CD14-positive monocyte (primary cell): ENCODE measurements around the gene PLEKHM3. TPM values are rescaled to one million over a fixed set of nuclear protein-coding genes. Genes with fewer than 3 reads are reported as not detected.
"Not testable (repeated sequence)": the region's sequence is repeated elsewhere in the genome, so short reads cannot be mapped to it uniquely, and the experiment has no call there.

Source experiments
- DNase-seq, 3 donors: peaks; one replicate each; pipeline ENCODE4 v3.0.0-alpha.2; 2011 to 2022
- H2AFZ ChIP-seq: 2 replicates; pipeline ENCODE4 v1.6.0; 2012; ENCODE audit warnings: mild to moderate bottlenecking, low read depth, low read length, inconsistent platforms; ENCODE audit not compliant: insufficient read depth, poor library complexity, severe bottlenecking
- H3K27ac ChIP-seq, 2 donors: 1 replicate in 1 of 2; 2 replicates in 1 of 2; pipeline ENCODE4 v1.5.1; 2012 to 2013; ENCODE audit warnings: low read length in 2 of 2, control low read depth in 1 of 2, inconsistent platforms in 1 of 2, low read depth in 1 of 2, mild to moderate bottlenecking in 1 of 2
- H3K27me3 ChIP-seq, 2 donors: one replicate each; pipeline versions ENCODE4 v1.6.0 to v1.6.1; 2011 to 2013; ENCODE audit warnings: low read length in 2 of 2; ENCODE audit not compliant: control insufficient read depth in 2 of 2, insufficient read depth in 2 of 2
- H3K36me3 ChIP-seq, 2 donors: replicated peaks in 1 of 2; 1 replicate in 1 of 2; 2 replicates in 1 of 2; pipeline versions ENCODE4 v1.5.1 to v1.6.1; 2012 to 2013; ENCODE audit warnings: low read length in 2 of 2, control low read depth in 1 of 2, inconsistent platforms in 1 of 2, mild to moderate bottlenecking in 1 of 2; ENCODE audit not compliant: insufficient read depth in 2 of 2, control insufficient read depth in 1 of 2
- H3K4me1 ChIP-seq, 2 donors: 1 replicate in 1 of 2; 2 replicates in 1 of 2; pipeline versions ENCODE4 v1.5.1 to v1.6.1; 2012 to 2013; ENCODE audit warnings: low read length in 2 of 2, control low read depth in 1 of 2, inconsistent platforms in 1 of 2, mild to moderate bottlenecking in 1 of 2, moderate library complexity in 1 of 2; ENCODE audit not compliant: insufficient read depth in 2 of 2, control insufficient read depth in 1 of 2
- H3K4me2 ChIP-seq: replicated peaks from 2 replicates; pipeline ENCODE3; 2012; ENCODE audit warnings: low read length, moderate library complexity, mild to moderate bottlenecking; ENCODE audit not compliant: poor library complexity, severe bottlenecking; ENCODE audit errors: extremely low read depth
- H3K4me3 ChIP-seq, 3 experiments: fragments of 200-600 bp in 1 of 3; sonication (generic) in 1 of 3; replicated peaks in 1 of 3; 1 replicate in 2 of 3; 2 replicates in 1 of 3; pipeline ENCODE4 v1.5.1; 2011 to 2013; ENCODE audit warnings: low read length in 3 of 3, mild to moderate bottlenecking in 3 of 3, control low read depth in 2 of 3, low read depth in 2 of 3, inconsistent platforms in 1 of 3, moderate library complexity in 1 of 3
- H3K79me2 ChIP-seq: 2 replicates; pipeline ENCODE4 v1.6.0; 2012; ENCODE audit warnings: mild to moderate bottlenecking, control low read depth, inconsistent platforms, low read length, moderate library complexity; ENCODE audit not compliant: insufficient read depth
- H3K9ac ChIP-seq: 2 replicates; pipeline ENCODE4 v1.6.0; 2017; ENCODE audit warnings: low read length, mild to moderate bottlenecking; ENCODE audit not compliant: insufficient read depth, poor library complexity, severe bottlenecking
- H3K9me3 ChIP-seq, 2 donors: replicated peaks in 1 of 2; 1 replicate in 1 of 2; 2 replicates in 1 of 2; pipeline versions ENCODE4 v1.5.1 to v1.6.1; 2012 to 2013; ENCODE audit warnings: low read length in 2 of 2, control low read depth in 1 of 2; ENCODE audit not compliant: control insufficient read depth in 1 of 2, insufficient read depth in 1 of 2
- H4K20me1 ChIP-seq: 2 replicates; pipeline ENCODE4 v1.6.0; 2012; ENCODE audit warnings: mild to moderate bottlenecking, low read length, control low read depth, moderate library complexity; ENCODE audit not compliant: insufficient read depth
- H3K27ac Mint-ChIP-seq, 7 donors: one replicate each; pipeline ENCODE4 v1.8.0; 2020; ENCODE audit warnings: mild to moderate bottlenecking in 7 of 7, mixed read lengths in 7 of 7, moderate library complexity in 6 of 7, inconsistent platforms in 2 of 7
- H3K27me3 Mint-ChIP-seq, 3 donors: one replicate each; pipeline ENCODE4 v1.8.0; 2021 to 2022; ENCODE audit warnings: low read depth in 3 of 3, mild to moderate bottlenecking in 3 of 3, mixed read lengths in 3 of 3, moderate library complexity in 3 of 3, inconsistent platforms in 1 of 3
- H3K36me3 Mint-ChIP-seq, 2 donors: one replicate each; pipeline ENCODE4 v1.8.0; 2020; ENCODE audit warnings: mixed read lengths in 2 of 2, inconsistent platforms in 1 of 2, mild to moderate bottlenecking in 1 of 2
- H3K4me1 Mint-ChIP-seq: one replicate; pipeline ENCODE4 v1.8.0; 2020; ENCODE audit warnings: mild to moderate bottlenecking, mixed read lengths
- H3K4me3 Mint-ChIP-seq, 2 donors: one replicate each; pipeline ENCODE4 v1.8.0; 2020; ENCODE audit warnings: mild to moderate bottlenecking in 2 of 2, mixed read lengths in 2 of 2, moderate library complexity in 1 of 2
- H3K9me3 Mint-ChIP-seq, 7 donors: one replicate each; pipeline ENCODE4 v1.8.0; 2020 to 2022; ENCODE audit warnings: mixed read lengths in 7 of 7, mild to moderate bottlenecking in 6 of 7, moderate library complexity in 6 of 7, inconsistent platforms in 2 of 7
- WGBS: methylation state at CpG from one replicate; pipeline ENCODE4 v1.1.5; 2013; ENCODE audit warnings: missing lambda C conversion rate; ENCODE audit not compliant: insufficient coverage; 5-methylcytosine and 5-hydroxymethylcytosine counted together
- intact Hi-C, 2 donors: fragments of 100-400 bp; cut with micrococcal nuclease; formaldehyde crosslinking; loops; one replicate each; pipeline versions ENCODE4 v1.15.0 to v1.15.1; 2023
- polyA plus RNA-seq, 3 donors: library from polyadenylated mRNA; depleted of rRNA in 1 of 3; unstranded in 2 of 3; stranded (reverse) in 1 of 3; fragments of 300-500 nt in 2 of 3; fragments of >200 nt in 1 of 3; fragmentation: Illumina TruSeq in 2 of 3; gene quantifications; 1 replicate in 2 of 3; 2 replicates in 1 of 3; pipeline ENCODE4 v1.2.3, GENCODE V29; 2012 to 2021
- TF ChIP-seq, protein P1 (sequence below): fragments of 200-600 bp; IDR thresholded peaks from one replicate; pipeline ENCODE4 v1.8.0; 2022; ENCODE audit warnings: antibody characterized with exemption, mild to moderate bottlenecking

The PLEKHM3 gene
- polyA plus RNA-seq, 3 donors = 3.0 to 8.0 (median 3.0) TPM

DNA sequence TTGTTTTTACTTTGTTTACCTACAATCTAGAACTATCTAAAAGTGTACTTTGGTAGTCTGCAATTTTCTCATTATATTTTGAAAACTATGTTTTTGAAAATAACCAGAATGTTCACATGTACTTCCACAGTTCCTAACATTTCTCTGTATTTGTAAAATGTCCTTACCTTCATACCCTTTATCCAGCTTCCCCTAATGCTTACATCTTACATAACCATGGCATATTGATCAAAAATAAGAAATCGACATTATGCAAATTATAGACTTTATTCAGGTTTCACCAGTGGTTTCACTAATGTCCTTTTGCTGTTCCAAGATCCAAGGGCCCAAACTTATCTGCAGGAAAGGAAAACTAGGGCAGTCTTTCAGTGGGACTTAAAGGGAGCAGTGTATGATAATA lies 114.1 kb downstream of the PLEKHM3 start:
- Histone ChIP-seq H3K4me1 (no peaks in the 10 kb centered on the region), H3K9ac (no peak overlapping the region), H3K4me3 (no peak overlapping the region), H3K27ac (no peak overlapping the region), H2AFZ (no peak overlapping the region), H3K36me3 (peaks cover 5 to 37% of the 10 kb centered on the region in 2 donors), H3K9me3 (no peaks in the 10 kb centered on the region), H3K27me3 (no peaks in the 10 kb centered on the region), H3K4me2 (no peak overlapping the region), H4K20me1 (no peaks in the 10 kb centered on the region), H3K79me2 (no peaks in the 10 kb centered on the region)
- no peak overlapping the region for H3K4me3 Mint-ChIP-seq
- no peaks in the 10 kb centered on the region for H3K4me1 Mint-ChIP-seq
- no peak overlapping the region for H3K27ac Mint-ChIP-seq
- no CpG with 5 or more reads among the region's 1 CpG for WGBS
- TF ChIP-seq, protein P1, sequence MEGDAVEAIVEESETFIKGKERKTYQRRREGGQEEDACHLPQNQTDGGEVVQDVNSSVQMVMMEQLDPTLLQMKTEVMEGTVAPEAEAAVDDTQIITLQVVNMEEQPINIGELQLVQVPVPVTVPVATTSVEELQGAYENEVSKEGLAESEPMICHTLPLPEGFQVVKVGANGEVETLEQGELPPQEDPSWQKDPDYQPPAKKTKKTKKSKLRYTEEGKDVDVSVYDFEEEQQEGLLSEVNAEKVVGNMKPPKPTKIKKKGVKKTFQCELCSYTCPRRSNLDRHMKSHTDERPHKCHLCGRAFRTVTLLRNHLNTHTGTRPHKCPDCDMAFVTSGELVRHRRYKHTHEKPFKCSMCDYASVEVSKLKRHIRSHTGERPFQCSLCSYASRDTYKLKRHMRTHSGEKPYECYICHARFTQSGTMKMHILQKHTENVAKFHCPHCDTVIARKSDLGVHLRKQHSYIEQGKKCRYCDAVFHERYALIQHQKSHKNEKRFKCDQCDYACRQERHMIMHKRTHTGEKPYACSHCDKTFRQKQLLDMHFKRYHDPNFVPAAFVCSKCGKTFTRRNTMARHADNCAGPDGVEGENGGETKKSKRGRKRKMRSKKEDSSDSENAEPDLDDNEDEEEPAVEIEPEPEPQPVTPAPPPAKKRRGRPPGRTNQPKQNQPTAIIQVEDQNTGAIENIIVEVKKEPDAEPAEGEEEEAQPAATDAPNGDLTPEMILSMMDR = no peak
- DNase-seq = no peak
- H3K27me3 Mint-ChIP-seq = peaks cover 0 to 1% (median 0%) of the 10 kb centered on the region in 3 donors
- H3K9me3 Mint-ChIP-seq = peaks cover 0 to 2% (median 0%) of the 10 kb centered on the region in 7 donors
- peaks cover 35 to 51% of the 10 kb centered on the region in 2 donors for H3K36me3 Mint-ChIP-seq
- intact Hi-C loops = no loop called here

DNA sequence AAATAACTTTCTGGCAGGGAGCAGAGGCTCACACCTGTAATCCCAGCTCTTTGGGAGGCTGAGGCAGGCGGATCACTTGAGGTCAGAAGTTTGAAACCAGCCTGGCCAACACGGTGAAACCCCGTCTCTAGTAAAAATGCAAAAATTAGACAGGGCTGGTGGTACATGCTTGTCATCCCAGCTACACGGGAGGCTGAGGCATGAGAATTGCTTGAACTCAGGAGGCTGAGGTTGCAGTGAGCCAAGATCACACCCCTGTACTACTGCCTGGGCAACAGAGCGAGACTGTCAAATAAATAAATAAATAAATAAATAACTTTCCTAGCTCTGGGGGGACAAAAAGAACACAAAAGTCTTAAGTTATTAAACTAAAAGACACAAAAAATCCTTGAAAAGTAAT lies 118.8 kb downstream of the PLEKHM3 start:
- H3K27me3 Mint-ChIP-seq, H2AFZ ChIP-seq, DNase-seq, H3K27ac ChIP-seq, H3K4me3 Mint-ChIP-seq, H3K27ac Mint-ChIP-seq, H3K4me1 ChIP-seq, H4K20me1 ChIP-seq, H3K4me1 Mint-ChIP-seq, H3K9me3 ChIP-seq, H3K4me3 ChIP-seq, H3K9ac ChIP-seq, intact Hi-C loops, H3K9me3 Mint-ChIP-seq, H3K4me2 ChIP-seq, H3K27me3 ChIP-seq, H3K79me2 ChIP-seq: not testable (repeated sequence)
- peaks cover 26 to 47% of the 10 kb centered on the region in 2 donors for H3K36me3 Mint-ChIP-seq
- 100% methylated on average over 2 of the region's 5 CpGs for WGBS
- H3K36me3 ChIP-seq = peaks cover 0 to 37% of the 10 kb centered on the region in 2 donors
